Stimulated activated CD4-positive, alpha-beta T cell treated with anti-CD3 and anti-CD28 coated beads, Interleukin-15, amount 100 ng/mL, for 24 hours (primary cell): Measurements from ENCODE around the gene EPHB2.

ENCODE experiments used
- DNase-seq: peaks from one replicate; pipeline ENCODE4 v3.0.0-alpha.2; 2020

EPHB2 gene

DNA sequence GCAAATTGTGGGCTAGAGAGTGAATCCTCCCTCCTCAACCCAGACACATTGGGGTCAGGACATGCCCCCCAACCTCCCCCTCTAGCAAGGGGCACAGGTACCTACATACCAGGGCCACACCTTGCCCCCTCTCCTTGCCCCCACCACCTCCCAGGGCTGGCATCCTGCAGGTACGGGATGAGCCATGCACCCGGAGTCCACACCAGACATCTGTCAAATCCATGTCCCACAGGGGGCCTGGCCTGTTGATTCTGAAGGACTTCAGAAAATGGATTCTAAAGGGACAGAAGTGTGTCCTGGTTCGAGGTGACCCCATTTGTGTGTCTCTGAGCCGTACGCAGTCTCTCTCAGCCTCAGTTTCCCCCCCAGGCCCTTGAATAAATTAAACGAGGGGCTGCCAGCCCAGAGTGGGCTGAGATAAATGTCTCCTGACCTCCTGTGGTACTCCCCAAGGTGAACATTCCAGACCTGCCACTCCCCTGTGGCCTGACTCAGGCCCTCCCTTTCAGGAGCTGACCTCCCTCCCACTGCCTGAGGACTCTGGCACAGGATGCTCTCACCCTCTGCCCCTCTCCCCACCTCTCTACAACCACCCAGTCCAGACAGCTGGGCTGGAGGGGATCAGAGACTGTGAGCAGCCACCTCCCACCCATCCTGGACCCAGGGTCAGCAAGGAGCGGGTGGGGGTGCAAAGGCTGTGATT lies 94.5 kb downstream of the EPHB2 start:
- DNase-seq, result no peak

DNA sequence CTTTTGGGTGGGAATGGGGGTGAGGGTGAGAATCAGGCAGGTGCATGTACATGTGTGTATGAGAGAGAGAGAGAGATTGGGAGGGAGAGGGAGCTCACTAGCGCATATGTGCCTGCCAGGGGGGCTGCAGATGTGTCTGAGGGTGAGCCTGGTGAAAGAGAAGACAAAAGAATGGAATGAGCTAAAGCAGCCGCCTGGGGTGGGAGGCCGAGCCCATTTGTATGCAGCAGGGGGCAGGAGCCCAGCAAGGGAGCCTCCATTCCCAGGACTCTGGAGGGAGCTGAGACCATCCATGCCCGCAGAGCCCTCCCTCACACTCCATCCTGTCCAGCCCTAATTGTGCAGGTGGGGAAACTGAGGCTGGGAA lies 95.0 kb downstream of the EPHB2 start:
- DNase-seq, result no peak

DNA sequence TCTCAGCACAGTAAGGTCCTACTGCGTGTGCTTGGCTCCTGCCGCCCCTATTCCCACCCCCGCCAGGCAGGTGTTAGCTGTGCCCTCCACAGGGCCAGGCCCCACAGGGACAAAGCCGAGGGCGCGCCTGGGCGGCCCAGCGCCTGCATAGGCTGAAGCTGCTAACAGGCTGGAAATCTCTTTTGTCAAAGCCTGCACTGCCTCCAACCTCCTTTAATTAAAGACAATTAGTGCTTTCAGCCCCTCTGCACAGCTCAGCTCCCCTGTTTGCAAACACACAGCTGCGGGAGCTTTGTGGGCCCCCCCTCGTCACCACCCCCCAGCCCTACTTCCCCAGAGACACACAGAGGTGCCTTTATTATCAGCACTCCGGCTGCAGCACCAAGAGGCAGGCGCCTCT lies 95.9 kb downstream of the EPHB2 start:
- no peak for DNase-seq

DNA sequence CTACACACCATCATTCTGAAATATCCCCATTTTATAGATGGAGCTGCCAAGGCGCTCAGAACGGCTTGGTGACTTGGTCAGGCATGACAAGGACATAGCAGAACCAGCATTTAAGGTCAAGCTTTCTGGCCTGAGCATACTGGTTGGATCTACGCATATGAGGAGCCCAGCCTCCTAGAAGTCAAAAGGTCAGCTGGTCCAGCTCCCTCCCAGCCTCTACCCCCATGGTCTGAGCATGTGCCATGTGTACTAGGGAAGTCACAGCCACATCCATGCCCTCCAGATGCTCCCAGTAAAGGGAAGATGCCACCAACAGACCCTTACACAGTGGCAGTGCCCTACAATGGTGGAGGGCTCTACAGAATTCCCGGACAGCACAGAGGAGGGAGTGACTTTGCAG lies 96.7 kb downstream of the EPHB2 start:
- no peak for DNase-seq

DNA sequence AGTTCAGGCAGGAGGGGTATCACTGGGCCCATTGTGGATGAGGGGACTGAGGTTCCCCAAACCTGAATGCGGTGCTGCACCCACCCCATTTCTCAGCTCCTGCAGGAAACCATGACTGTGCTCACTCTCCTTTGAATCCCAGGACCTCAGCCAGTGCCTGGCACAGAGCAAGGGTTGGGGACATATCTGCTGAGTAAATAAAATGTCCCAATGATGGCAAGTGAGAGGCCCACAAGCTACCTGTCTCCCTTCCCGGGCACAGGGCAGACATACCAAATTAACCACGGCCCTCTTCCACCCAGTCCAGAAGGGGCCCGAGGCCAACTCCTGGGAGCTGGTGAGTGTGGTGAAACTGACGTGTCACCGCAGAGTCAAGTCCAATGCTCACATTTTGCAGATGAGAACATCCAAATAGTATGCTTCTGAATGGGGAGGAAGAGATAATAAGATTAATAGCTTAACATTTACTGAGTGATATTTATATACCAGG lies 97.6 kb downstream of the EPHB2 start:
- no peak for DNase-seq

DNA sequence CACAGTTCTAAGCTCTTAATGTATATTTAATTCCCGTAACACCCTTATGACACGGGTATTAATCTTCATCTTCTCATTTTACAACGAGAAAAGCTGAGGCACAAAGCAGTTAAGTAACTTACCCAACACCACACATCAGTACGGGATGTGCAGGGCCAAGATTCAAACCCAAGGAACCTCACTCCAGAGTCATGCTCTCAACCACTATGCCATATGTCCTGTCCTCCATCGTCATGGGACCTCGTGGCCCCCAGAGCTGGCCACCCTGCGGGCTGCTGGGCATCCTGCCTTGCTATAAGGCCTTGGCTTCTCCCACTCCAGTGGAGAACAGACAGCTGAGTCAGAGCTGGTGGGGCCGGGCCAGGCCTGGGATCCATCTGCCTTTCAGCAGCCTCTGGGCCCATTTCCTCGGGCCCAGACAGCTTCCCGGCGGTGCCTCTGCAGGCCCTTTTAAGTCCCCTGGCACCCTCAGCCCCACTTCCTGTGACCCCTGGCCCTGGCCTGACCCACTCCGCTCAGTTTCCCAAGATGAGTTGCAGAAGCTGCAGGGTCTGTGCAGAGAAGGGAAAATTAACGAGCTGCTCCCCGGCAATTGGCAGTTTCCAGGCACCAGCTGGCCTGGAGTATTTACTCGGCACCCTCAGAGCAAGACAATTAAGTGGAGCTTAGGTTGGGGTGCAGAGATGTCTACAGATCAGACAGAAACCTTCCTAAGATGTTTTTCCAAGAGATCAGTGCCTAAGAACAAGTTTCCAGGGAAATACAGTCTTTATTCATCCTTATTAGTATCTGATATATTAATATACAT lies 98.2 kb downstream of the EPHB2 start:
- DNase-seq, result no peak

DNA sequence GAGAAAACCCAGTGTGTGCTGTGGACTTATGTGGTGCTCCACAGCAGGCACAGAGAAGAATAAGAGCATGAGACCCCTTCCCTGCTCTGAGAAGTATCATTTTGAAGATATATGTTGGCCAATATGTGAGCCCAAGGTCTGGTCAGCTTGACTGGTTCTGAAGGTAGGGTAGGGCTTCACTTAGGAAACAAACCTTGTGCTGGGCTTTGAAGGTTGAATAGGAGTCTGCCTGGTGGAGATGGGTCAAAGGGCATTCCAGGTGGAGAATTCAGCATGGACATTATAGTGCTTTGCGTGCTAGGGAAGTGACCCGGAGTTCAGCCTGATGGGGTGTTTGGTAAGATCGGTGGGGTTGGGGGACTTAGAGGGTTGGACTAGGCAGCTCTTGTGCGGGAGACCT lies 99.1 kb downstream of the EPHB2 start:
- no peak for DNase-seq

DNA sequence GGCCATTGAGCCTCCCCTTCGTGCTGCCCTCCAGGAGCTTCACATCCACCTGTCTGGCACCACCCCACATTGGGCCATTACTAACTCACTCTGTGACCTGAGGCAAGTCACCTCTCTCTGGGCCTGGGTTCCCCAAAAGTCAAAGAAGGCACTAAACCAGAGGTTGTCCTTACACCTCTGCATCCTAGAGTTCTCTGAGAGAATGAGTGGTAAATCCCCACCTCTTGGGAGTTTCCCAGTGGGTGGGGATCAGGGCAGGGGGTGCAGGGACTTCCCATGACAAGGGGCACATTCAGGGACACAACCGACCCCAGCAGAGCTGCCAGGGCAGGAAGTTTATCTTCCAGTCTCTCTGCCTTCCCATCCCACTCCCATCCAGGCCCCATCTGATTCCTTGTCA lies 99.7 kb downstream of the EPHB2 start:
- no peak for DNase-seq

DNA sequence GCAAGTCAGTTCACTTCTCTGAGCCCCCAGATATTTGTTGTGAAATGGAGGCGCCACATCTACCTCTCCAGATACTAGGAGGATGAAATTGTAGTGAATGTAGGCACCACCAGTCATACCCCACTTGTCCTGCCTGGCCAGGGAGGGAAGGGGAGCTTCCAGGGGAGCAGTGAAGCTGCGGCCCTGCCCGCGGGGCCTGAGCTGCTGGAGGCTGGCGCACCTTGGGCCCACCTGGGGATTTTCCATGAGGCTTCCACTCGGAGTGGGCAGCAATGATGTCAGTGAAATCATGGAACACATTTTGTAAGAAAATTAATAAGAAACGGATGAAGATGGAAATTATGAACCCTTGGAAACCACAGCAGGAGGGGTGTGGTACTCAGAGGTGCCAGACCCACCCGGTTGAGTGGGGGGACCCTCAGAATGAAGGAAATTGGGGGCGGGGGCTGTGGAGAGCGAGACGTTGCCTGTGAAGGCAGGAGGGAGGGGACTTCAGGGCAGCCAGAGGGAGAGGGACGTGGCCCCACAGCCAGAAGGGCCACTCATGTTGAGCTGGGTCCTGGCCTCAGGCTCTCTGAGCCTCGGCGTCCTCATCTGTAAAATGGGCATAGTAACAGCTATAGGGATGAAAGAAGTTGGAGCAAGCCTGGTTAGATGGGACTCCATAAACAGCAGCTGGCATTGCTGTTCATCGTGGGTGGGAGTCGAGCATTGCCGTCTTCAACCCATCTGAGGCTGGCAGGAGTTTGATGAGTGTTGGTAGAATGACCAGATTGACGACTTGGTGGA lies 101.6 kb downstream of the EPHB2 start:
- no peak for DNase-seq

DNA sequence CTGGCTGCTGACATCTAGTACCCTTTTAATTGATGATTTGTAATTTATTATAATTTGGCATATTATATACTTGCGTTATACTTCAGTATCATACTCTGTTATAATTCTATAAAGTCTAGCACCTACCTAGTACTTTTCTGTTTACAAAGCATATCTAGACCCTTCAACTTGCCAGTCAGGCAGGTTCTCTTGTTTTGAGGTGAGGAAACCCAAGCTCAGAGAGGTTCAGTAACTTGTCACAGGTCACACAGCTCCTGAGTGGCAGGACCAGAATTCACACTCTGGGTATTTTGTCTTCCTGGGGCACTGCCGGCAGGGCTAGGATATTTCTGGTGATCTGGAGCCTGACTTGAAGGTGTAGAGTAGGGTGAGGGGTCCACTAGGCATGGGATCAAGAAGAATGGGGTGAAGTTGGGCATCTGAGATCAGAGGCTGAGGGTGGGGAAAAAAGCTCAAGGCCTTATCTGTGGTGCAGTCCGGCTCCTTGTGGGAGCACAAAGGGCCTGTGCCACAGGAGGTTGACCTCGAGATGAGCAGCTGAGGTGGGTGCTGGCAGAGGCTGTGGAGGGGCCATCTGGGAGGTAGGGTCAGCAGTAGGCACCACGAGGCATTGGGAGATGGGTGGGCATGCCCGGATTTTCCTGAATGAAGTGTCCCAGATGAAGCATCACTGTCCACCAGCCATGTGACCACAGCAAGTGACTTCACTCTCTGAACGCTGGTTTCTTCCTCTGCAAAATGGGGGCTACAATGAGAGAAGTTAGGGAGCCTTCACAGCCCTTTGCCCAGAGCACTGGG lies 102.6 kb downstream of the EPHB2 start:
- DNase-seq, result no peak

DNA sequence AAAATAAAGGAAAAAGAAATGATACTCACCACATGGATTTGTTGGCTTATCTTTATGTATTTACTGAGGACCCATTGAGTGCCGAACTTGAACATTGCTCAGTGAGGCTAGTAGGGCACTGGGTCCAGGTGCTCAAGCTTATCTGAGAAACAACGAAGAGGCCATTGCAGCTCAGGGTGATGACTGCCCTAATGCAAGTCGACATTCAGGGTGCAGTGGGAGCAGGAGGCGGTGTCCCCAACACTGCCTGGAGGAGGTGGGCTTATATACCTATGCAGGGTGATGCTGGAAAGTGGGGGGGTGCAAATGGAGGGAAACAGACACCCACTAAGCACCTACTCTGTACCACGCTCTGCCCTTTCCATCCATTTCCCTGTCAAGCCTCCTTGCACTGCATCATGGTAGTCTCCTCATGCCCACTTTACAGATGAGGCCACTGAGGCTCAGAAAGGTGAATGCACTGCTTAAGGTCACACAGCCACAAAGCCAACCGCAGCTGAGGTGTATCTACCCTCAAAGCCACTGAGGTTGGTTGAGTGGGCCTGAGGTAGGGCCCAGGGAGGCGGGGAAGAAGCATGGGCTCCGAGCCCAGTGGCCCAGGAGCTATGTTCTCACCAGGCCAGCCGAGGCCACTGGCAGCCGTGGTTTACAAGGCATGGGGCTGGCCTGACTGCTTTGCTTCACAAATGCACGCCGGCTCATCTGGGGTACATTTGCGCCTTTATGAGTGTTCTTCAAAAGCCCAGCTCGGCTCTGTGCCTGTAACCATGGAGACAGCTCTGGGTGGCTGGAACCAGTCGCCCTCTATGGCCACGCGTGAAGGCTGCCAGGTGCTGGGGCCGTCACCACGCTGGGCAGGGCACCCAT lies 103.8 kb downstream of the EPHB2 start:
- no peak for DNase-seq

DNA sequence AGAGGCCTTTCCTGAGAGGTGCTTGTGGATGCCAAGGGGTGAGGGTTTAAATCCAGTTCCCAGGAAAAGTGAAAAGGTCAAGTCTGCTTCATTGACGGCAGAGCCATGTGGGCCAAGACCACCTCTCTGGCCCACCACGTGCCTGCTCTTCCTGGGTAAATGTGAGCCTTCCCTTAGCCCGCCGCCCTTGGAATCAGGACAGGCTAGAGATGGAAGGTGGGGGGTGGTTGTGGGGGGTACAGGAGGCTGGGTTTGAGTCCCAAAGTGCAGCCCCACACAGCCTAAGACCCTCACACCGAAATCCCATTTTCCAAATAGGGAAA lies 104.4 kb downstream of the EPHB2 start:
- DNase-seq, result no peak

DNA sequence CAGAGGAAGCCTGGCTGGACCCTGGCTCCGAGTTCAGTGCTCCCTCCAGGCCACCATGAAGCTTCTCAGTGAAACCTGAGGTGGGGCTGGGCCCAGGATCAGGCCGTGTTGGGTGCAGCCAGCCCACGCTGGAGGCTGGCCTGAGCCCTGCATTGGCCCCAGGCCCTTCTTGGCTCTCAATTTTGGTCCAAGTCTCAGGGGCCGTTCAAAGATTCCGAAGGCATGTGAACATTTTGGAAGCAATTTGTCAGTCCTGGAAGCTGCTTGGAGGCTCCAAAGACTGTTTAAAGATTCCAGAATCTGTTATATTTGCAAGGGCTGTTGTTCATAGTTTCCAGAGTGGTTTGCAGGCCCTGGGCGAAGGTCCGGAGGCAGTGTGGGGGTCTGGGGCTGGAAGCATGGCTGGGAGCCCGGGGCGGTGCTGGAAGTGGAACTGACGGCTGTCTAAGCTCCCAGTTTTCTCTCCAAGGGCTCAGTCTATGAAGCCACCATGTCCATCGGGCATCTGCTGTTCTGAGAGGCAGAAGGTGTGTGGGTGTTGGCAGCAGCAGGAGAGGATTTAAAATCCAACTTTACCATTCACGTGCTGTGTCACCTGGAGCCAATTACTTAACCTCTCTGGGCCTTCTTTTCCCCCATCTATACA lies 104.9 kb downstream of the EPHB2 start:
- no peak for DNase-seq

DNA sequence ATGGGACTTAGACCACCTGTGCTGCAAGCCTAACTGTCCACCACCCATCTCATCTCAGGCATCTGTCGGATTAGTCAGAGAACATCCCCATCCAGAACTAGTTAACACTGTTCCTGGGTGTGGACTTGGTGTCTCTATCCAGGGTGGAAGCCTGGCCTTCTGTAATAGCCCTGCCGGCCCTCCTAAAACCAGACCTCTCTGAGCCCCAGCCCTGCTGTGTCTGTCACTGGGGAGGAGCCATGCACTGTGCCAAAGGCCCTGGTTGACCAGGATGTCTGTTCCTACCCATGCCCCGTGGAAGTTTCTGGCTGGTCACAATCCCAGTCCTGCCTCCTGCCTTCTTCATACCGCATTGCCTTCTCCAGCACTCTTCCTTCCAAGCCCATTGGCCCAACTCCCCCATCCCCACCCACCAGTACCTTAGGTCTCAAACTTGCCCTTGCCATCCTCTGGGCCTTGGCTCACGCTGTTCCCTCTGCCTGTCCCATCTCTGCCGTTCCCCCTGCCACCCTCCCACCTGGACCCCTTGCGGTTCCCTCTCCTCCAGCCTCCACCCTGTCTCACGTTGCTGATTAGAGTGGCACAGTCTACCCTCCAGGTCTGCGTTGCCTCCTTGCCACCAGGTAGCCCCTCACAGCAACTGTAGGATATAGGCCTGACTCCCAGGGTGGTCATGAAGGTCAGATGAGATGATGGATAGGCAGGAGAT lies 105.6 kb downstream of the EPHB2 start:
- no peak for DNase-seq

DNA sequence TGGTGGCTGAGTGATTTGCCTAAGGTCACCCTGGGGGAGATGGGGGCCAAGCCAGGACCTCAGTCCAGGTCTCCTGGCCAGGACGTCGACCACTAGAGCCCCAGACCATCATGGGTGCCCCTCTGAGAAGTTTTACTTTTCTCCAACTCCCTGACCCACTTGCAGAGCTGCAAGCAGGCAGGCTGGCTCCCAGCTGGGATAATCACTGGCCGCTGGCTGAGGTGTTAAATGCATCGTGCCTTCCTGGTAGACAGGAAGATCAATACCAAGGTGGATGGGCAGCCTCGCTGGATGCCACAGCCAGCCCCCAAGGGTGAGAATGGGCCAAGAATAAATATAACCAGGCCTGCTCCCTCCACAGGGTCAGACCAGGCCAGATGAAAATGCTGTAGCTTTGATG lies 106.2 kb downstream of the EPHB2 start:
- DNase-seq, result no peak

DNA sequence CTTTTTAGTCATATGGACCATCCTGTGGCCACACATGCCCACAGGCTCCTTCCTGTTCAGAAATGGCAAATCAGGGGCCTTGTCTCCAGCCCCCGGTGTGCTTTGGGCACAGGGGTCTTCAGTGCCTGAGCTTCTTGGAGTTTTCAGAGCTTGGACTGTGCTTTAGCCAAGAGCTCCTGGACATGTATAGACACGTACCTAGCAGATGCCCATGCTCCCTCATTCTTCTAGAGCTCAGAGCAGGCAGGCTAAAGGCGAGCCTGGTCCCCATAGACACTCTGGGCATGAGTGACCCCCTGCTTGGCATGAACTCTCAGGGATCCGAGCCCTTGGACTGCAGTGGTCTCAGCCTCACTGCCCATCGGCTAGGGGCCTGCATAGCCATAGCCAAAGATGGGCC lies 106.8 kb downstream of the EPHB2 start:
- DNase-seq, result no peak

DNA sequence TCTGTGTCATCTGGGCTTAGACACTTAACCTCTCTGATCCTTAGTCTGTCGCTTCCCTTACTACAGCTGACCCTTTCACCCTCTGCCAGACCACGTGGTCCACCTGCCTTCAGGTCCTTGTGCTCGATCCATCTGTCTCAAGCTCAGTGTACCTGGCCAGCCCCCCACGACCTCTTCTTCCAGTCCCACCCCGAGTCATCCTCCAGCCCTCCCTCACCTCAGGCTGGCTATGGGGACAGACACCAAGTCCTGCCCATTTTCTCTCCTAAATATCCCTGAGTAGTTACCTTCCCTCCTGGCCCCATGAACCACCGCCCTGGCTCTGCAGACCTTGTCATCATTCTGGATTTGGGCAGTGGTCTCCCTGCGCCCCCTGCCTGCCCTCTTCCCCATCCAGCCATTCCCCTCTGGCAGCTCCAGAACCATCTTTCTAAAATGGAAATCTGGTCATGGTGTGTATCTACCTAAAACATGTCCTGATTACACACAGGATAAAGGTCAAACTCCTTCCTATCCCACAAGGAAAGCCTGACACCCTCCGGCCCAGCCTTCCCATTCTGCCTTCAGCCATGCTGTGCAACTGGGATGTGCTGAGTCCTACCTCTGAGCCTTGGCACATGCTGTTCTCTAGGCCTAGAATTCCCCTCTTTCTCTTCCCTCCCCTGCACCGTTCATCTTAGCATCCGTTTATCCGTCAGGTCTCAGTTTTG lies 107.6 kb downstream of the EPHB2 start:
- no peak for DNase-seq

DNA sequence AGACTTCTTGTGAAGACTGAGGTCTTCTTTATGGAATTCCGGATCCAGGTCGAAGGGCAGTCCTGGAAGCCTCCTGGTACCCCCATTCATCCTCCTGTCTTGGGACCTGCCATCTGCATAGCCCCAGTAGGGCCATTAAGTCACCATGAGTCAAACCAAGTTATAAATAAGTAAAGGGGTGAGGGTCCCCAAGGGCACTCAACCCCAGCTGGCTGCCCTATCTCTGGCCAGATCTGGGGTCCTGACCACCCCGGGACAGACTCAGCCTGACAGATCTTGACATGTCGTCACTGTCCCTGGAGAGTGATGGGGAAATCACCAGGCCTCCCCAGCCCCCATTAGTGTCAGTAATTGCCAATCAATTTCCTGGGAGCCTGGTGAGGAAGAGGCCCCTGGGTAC lies 108.7 kb downstream of the EPHB2 start:
- DNase-seq, result no peak

DNA sequence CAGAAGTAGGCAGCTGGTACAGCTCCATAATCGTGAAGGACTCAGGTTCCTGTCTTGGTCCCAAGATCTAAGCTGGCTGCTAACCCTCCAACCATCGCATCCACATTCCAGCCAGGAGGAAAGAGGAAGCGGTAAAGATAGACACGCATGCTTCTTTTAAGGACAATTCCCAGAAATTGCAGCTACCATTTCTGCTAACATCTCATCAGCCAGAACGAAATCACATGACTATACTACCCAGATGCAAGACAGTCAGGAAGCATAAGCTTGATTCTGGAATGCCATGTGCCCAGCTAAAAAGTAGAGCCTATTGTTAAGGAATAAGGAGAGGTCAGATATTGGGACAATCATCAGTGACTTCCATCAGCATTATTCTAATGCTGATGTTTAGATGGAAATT lies 110.4 kb downstream of the EPHB2 start:
- no peak for DNase-seq

DNA sequence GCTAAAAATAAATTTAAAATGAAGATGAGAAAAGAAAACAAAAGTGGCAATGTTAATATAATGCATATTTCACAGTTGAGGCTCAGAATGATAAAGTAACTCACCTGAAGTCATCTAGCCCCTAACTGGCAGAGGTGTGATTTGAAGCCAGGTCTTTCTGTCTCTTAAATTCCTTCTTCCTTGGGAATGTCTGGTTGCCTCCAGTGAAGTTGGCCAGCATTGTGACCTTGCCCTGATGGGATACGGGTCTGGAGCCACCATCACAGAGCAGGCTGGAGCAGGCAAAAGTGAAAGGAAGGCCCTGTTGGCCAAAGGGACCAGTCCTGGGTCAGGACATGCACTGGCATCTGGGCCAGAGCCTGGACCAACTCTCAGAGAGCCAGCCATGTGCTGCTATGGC lies 111.7 kb downstream of the EPHB2 start:
- no peak for DNase-seq
